Measurements from ENCODE around the gene RPEL1.
A peak's percentile ranks its signal among the peaks of the same experiment; 100 is the strongest.
"Not testable (repeated sequence)": the region's sequence is repeated elsewhere in the genome, so short reads cannot be mapped to it uniquely, and the experiment has no call there.

The RPEL1 gene

GRCh38 chr10:103245587-103245986, at the start of gene RPEL1:
RPEL1 (plus strand) TSS chr10:103245887; CDS start chr10:103245997, 110 bp downstream.
- DNase-seq = not testable (repeated sequence)

DNA sequence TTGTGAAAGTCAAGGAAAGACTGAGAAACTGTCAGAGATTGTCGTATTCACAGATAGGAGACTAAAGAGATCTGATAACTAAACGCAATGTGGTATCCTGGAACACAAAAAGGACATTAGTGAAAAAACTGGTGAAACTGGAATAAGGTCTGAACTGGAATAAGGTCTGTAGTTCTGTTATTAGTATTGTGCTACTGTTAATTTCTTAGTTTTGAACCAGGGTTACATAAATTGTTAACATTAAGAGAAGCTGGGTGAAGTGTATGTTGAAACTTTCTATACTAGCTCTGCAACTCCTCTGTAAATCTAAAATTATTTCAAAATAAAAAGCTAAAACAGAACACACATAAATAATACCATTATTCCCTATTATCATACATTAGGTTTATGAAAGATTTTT, 49.2 kb upstream of the RPEL1 start:
- no peak for DNase-seq

- DNase-seq = no peak
Measured at GRCh38 chr10:103197174-103197573, 48.5 kb upstream of the RPEL1 start.

GRCh38 chr10:103197903-103198302, 47.8 kb upstream of the RPEL1 start:
- DNase-seq = no peak

DNA sequence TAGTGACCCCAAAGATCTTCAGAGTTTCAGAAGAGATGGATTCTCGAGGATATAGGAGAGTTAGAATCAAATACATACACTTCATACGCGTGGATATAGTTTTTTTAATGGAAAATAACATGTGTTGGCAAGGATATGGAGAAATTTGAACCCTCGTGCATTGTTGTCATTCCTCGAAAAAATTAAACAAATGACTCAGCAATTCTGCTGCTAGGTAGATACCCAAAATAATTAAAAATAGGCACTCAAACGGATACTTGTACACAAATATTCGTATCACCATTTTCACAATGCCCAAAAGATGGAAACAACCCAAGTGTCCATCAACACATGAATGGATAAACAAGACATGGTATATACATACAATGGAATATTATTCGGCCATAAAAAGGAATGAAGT, 47.0 kb upstream of the RPEL1 start:
- no peak for DNase-seq

DNA sequence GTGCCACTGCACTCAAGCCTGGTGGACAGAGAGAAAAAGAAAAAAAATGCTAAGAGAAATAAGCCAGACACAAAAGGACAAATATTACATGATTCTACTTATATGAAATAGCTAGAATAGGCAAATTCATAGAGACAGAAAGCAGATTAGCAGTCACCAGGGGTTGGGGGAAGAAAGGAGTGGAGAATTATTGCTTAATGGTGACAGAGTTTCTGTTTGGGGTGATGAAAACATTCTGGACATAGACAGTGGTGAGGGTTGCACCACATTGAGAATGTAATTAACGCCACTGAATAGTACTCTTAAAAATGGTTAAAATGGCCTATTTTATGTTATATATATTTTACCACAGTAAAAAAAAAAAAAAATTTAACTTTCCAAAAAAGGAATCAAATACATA, 46.2 kb upstream of the RPEL1 start:
- no peak for DNase-seq

DNA sequence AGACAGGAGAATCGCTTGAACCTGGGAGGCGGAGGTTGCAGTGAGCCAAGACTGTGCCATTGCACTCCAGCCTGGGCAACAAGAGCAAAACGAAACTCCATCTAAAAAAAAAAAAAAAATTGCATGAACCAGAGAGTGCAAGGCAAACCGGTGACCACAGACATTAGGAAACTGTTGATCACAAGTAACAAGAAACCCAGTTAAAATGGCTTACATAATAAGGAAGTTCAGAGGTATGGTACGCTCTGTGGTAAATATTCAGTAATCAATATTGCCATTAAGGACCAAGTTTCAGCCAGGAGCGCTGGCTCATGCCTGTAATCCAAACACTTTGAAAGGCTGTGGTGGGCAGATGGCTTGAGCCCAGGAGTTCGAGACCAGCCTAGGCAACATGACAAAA, 43.4 kb upstream of the RPEL1 start:
- no peak for DNase-seq

- DNase-seq = no peak
Measured at GRCh38 chr10:103203466-103203865, 42.2 kb upstream of the RPEL1 start.

DNA sequence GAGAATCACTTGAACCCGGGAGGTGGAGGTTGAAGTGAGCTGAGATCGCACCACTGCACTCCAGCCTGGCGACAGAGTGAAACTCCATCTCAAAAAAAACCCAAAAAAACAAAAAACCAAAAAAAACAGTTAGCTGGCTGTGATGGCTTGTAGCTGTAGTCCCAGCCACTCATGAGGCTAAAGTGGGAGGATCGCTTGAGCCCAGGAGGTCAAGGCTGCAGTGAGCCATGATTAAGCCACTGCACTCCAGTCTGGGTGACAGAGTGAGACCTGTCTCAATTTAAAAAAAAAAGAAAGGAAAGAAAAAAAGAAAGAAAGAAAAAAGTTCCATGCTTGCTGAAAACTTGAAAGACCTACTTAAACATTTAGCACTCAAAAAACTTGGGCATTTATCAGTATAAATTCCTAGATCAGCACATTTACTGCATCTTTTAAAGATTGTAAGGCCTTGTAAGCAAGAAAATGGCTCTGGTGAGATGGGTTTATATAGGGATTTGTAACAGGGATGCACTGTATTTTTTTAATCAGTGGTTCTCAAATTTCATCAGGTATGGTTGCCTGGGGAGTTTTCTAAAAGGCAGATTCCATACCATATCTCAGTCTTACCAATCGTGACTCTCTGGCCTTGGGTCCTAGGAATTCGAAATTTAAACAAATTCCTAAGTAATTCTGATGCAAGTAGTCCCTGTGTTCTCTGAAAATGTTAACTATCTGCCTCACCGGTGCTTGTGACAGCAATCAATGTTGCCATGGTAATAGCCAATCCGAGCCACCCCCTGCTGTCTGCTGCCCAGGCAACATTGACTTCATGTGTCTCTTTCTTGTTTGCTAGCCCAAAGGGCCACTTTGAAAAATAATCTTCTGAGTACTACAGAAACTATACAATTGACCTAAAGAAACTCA, 41.1 kb upstream of the RPEL1 start:
- peak in 1 of 2 experiments; percentile 17 for DNase-seq

GRCh38 chr10:103205401-103205800, 40.3 kb upstream of the RPEL1 start:
- not testable (repeated sequence) for DNase-seq

GRCh38 chr10:103206715-103207114, 39.0 kb upstream of the RPEL1 start:
- not testable (repeated sequence) for DNase-seq

GRCh38 chr10:103207141-103207540, 38.5 kb upstream of the RPEL1 start:
- DNase-seq = no peak

DNA sequence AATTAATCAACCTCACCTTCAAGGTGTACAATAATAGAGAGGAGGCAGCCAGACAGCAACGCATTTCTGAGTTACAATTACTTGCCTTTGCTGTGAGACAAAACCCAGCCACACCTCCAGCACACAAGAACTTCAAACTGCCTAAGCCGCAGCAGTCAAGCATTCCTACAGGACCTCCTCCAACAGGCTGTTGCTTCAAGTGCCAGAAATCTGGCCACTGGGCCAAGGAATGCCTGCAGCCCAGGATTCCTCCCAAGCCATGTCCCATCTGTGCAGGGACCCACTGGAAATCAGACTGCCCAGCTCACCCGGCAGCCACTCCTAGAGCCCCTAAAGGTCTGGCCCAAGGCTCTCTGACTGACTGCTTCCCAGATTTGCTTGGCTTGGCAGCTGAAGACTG, 38.0 kb upstream of the RPEL1 start:
- not testable (repeated sequence) for DNase-seq

- DNase-seq = not testable (repeated sequence)
Measured at GRCh38 chr10:103210262-103210661, 35.4 kb upstream of the RPEL1 start.

DNA sequence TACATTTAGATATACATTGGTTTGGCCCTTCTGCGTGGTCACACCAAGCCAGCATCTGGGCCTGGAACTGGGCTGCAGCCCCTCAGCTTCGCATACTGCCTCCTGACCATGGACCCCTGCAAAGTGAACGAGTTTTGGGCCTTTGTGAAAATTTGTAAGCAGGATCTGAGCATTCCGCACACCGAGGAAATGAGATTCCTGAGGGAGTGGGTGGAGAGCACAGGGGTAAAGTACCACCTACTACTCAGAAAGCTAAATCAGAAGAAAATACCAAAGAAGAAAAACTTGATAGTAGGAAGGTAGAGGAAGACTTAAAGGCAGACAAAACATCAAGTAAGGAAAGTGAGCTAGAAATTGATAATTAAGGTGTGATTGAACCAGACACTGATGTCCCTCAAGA, 30.1 kb upstream of the RPEL1 start:
- no peak for DNase-seq

- DNase-seq = not testable (repeated sequence)
Measured at GRCh38 chr10:103216362-103216761, 29.3 kb upstream of the RPEL1 start.

DNA sequence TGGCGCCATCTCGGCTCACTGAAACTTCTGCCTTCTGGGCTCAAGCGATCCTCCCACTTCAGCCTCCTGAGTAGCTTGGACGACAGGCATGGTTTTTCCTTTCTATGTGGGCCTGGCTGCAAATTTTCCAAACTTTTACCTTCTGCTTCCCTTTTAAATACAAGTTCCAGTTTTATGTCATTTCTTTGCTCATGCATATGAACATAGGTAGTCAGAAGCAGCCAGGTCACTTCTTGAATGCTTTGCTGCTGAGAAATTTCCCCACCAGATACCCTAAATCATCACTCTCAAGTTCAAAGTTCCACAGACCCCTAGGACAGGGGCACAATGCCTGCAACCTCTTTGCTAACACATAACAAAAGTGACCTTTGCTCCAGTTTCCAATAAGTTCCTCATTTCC, 21.6 kb upstream of the RPEL1 start:
- no peak for DNase-seq

GRCh38 chr10:103224721-103225120, 21.0 kb upstream of the RPEL1 start:
- not testable (repeated sequence) for DNase-seq

DNA sequence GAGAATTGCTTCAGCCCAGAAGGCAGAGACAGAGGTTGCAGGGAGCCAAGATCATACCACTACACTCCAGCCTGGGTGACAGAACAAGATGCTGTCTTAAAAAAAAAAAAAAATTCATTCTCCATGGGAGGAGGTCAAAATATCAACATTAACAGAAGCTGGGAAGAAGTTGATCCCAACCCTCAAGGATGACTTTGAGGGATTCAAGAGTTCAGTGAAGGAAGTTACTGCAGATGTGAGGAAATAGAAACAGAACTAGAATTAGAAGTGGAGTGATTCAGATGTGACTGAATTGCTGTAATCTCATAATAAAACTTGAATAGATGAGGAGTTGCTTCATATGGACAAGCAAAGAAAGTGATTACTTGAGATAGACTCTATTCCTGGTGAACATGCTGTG, 19.7 kb upstream of the RPEL1 start:
- no peak for DNase-seq

GRCh38 chr10:103227416-103227815, 18.3 kb upstream of the RPEL1 start:
- DNase-seq = no peak

DNA sequence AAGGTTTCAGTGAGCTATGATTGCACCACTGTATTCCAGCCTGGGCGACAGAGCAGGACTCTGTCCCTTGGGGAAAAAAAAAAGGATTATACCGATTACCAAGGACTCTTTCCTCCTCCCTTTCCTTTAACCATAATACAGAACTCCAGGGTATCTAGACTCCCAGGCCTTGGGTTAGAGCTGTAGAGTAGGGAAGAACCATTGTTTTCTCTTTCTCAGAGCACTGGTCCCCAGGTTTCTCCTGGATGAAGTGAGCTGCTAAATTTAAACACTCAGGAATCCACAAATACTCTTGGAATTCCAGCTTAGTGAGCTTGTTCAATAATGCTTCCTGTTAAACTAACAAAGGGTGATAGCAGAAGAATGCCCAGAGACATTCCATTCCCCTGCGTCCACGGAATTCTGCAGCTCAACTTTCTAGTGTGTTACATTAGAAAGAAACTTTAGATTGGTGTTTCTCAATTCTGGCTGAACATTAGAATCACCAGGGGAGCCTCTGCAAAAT, 14.6 kb upstream of the RPEL1 start:
- DNase-seq = no peak

DNA sequence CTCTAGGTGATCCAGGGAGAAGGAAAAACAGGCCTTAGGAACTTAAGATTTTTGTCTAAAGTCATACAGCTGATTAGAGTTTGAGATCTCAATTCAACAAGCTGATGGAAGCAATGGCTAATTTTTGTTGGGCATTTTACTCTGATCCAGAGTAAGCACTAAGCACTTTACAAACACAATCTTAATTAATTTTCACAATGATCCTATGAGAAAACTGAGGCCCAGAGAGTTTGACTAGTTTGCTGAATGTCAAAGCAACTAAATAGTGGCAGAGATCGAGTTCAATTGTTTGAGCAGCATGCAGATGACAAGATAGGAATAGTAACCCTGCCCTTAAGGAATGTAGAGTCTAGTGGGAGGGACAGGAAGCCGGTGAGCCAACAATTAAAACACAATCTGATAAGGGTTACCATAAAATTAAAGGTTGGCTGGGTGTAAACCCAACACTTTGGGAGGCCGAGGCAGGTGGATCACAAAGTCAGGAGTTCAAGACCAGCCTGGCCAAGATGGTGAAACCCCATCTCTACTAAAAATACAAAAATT, 13.5 kb upstream of the RPEL1 start:
- DNase-seq = no peak

DNA sequence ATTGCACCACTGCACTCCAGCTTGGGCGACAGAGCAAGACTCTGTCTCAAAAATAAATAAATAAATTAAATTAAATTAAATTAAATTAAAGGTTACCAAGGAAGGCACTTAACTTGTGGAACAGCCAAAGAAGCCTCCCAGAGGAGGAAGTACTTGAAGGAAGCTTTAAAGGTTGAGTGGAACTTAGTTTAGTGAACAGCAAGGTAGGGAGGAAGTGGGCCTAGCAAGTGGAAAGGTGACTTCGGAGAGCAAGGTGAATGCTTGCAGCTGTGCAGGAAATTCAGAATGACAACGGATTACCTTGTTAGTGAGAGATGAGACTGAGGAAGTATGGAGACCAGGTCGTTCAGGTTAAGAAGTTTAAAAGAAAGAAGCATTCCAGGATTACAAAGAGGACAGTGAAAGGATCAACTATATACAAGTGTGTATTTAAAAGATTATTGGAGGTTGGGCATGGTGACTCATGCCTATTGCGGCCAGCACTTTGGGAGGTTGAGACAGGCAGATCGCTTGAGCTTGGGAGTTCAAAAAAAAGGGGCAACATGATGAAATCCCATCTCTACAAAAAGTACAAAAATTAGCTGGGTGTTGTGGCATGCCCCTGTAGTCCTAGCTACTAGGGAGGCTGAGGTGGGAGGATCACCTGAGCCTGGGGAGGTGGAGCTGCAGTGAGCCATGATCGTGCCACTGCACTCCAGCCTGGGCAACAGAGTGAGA, 12.8 kb upstream of the RPEL1 start:
- no peak for DNase-seq

DNA sequence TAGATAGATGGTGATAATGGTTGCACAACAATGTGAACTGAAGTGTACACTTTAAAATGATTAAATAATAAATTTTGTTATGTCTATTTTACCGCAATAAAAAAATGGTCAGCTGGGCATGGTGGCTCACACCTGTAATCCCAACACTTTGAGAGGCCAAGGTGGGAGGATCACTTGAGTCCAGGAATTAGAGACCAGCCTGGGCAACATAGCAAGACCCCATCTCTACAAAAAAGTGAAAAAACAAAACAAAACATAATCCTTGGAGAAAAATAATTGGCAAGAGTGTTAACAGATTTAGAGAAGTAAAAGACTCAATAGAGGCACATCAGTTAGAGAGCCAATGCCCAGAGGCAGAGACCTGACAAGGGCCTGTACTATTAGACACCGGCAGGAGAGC, 9.9 kb upstream of the RPEL1 start:
- no peak for DNase-seq
